GM21723 (cell line): ENCODE results near the gene GREB1.

Source experiments
- ATAC-seq: cut with Tn5 transposase; IDR thresholded peaks from one replicate; pipeline ENCODE4 v1.9.1; 2021; ENCODE audit warnings: mild to moderate bottlenecking, moderate library complexity; ENCODE audit not compliant: unreplicated experiment

The GREB1 gene

DNA sequence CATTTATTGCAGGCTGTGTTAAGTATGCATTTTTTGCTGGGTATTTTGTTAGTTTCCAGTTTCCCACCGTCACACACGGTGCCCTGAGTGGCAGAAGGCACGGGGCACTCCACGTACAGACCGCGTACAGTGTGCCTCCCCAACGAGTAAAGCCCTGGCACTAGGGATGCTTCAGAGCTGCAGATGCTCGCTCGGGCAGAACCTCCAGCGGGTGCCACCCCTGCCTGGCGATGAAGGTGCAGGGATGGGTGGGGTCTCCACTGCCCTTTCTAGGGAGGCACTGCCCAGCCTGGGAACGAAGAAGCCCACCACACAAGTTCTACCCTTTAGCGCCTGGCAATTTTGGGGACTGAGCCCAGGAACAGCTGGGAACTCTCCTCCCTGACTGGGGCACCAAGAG is 4.1 kb downstream of the GREB1 start:
- ATAC-seq: no peak

DNA sequence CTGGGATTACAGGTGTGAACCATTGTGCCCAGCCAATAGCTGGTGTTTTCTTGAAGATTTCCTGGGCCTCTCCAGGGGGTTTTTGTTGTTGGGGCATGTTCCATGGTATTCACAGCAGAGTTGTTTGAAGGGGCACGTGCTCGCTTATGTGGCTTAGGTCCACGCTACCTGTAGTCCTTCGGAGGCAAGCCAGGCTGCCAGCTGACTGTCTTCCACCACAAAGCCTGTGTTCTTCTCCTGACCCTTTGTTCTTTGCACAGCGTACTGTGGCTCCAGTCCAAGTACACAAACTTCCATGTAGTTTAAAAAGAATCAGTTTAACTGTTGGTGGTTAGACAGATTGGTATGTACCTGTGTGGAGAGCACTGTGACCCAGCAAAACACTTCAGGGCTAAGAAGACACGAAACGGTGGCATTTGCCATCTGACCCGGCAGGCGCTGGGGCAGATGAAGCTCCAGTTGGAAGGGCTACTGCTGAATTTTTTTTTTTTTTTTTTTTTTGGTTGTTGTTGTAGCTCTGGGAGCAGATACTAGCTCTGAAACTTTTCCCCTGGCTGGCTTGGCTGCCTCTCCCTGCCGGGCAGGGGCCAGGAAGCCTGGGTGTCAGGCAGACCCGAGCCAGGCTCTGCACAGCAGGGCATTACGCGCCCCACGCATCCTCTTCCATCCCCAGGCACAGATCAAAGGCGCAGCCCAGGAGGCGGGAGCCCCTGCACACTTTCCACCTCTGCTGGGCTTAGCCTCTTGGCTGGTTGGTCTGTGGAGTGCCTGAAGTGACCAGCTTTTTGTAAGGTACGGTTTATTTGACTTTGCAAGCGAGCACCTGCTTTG is 5.7 kb downstream of the GREB1 start:
- no peak for ATAC-seq

DNA sequence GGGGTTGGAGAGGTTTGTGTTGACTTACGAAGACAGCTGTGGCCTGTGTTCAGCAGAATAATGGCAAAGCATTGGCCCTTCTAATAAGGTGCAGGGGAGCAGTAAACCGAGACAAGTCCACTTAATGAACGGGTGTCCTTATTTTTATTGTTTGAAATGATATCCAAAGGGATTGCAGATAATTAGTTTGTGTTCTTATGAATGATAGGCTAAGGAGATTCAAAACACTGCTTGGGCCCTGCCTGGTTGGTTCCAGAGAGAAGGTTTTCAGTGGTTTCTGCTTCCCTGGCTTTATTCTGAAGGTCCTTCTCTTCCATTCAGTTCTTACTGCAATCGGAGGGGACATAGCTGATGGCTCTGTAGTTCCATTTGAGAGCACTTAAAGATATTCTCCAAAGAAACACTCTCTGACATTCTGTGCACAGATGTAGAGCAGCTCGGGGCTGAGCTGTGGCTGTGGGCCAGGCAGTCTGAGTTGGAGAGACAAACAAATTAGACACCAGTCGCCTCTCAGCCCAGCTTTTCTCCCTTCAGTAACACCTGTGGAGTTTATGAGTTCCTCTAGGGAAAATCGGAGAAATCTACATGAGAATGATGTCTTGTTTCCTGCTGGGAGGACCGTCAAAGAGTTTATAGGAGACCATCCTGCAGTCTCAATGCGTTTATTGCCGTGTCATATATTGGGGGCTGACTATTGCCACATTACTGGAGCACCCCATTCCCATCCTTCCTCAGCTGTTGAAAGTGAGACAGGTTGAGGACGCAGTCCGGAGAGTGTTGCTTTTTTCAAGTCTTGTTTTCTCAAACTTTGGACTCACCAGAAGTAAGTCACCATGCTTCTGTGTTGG is 6.5 kb downstream of the GREB1 start:
- no peak for ATAC-seq

DNA sequence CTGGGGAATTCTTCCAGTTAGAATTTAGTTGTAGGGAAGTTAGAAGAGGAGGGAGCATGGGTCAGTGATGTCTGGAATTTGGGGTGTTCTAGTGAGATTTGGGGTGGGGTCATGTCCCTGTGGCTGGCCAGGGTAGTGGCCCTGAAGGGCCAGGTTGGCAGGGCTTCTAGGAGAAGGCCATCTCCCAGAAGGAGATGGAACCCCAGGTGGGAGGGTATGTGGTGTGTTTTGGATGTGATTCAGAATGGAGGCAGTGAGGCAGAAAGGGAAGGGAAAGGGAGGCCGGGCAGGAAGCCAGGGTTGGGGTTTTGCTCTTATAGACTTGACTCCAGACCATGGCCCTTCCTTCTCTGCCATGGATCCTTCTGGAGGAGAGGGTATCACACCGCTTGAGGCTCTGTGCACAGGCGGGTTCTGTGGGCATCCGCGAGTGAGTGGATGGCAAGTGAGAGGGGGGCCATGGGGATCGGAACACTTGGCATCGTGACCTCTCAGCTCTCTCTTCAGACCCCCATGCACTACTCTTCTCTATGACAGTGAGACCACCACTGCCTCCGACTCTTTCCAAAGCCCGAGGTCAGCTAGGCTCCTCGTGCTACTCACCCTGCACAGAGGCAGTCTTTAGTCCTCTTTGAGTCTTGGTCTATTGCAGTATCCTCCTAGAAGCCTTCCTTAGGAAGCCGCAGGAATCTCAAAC is 7.3 kb downstream of the GREB1 start:
- ATAC-seq: no peak

DNA sequence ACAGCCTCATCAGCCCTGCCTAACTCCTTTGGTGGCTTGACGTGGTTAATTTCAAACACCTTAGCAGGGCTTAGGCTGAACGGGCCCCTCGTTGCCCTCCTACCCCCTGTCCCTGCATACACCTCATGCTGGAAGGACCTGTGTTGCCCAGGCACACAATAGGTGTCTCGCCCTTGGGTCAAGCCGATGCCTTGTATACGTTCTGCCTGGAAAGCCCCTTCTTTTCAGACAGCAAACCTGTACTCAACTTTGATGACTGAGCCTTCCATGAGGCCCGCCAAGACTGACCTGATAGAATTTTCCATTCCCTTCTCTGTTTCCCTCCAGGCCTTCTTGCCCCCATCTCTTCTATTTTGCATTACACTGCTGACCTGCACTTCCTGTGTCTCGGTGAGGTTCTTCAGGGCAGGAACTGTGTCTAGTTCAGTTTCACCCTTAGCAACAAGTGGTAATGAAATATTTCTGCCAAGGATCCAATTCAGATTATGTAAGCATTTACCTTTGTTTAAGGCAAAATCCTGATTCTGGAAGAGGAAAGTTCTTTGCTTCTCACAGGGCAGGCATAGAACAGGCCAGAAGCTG is 7.9 kb downstream of the GREB1 start:
- no peak for ATAC-seq

DNA sequence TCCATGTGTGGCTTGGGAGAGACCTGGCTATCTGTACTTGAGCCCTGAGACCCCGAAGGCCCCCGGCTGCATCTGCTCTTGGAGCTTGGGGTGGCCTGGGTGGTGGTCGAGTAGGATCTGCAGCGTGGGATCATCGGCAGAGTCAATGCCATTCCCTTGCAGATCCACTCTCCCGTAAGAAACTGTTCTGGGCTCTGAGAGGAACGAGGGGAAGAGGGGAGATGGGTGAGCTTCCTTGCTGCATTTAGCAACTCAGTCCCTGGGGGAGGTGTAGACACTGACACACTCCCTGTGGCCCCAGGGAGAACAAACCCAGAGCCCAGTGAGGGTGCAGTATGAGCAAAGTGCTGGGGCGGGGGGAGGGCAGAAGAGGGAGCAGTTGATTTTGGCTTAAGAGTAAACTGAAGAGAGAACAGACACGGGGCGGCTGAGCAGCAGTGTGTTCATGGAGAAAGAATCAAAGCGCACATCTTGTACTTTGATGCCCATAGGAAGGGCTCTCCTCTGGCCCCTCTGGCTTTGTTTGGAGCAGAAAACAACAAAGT is 8.5 kb downstream of the GREB1 start:
- no peak for ATAC-seq

DNA sequence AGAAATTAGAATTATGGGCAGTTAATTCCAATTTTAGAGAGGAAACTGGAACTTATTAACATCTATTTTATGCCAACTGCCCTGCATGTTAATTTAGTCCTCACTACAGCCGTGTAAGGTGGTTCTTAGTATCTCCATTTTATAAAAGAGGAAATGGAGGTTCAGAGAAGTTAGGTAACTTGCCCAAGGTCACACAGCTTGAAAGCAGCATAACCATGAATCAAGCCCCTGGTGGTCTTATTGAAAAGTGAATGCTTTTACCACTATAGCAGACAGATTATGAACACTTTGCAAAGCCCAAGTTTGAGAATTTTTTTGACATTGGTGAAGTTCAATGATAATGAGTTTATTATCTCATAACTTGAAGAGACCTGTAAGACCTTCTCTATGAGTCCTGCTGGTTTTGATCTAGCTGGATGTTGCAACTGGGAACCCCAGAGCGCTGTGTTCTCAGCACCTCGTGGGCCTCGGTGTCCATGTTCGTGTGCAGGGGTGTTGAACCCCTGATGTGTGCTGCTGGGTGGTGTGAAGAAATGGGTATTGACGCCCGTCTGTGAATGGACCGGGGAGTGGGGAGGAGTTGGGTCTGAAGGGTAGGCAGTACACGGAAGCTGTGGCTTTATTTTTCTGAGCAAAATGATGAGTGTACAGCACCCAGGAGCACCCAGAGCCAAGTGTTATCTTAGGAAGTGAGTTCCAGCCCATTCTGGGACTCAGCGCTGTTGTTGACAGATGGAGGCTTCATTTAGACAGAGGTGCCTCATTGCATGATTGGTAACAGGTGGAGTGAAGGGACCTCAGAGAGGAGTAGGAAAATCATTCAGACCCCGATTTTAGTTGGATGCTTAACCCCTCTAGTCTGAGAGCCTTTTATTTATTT is 9.7 kb downstream of the GREB1 start:
- no peak for ATAC-seq

DNA sequence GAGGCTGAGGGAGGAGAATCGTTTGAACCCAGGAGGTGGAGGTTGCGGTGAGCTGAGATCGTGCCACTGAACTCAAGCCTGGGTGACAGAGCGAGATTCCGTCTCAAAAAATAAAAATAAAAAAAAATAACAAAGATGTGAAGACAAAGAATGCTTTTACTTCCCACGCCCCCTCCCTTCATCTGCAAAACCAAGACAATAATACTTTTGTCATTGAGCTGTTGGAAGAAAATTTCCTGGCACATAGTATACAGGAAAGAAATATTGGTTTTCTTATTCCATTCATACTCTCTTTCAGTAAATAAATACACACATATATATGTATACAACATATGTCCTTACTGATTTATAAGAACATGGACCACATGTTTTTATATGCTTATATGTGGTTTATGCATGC is 12.2 kb downstream of the GREB1 start:
- no peak for ATAC-seq

DNA sequence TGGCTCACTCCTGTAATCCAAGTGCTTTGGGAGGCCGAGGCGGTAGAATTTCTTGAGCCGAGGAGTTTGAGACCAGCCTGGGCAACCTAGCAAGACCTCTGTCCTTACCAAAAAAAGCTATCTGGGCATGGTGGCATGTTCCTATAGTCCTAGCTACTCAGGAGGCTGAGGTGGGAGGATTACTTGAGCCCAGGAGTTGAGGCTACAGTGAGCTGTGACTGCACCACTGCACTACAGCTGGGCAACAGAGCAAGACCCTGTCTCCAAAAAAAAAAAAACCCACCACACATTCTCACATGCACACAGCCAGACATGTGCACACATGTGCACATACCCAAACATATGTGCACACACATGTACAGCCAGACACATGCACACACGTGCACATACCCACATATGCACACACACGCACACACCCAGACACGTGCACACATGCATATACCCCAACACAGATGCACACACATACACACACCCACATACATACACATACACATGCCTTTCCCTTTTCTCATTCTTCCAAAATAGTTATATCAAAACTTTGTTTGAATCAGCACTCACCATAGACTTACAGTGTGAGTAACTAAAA is 14.2 kb downstream of the GREB1 start:
- no peak for ATAC-seq

DNA sequence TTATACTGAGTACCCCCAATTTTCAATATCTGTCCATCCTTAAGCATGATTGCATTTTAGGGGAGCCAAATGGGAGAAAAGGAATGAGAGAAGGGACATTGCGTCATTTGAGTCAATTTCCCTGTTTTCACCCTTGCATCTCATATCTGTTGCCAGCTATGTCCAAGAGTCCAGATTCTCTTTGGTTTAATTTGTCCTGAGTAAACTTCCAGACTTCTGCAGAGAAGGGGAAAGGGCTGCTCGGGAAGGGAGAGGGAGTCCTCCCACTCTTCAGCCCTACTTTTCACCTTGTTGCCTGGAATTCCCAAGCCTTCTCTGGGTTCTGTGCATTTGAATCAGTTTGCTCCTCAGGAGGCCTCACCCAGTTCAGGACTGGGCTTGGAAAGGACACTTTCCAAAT is 16.5 kb downstream of the GREB1 start:
- no peak for ATAC-seq

DNA sequence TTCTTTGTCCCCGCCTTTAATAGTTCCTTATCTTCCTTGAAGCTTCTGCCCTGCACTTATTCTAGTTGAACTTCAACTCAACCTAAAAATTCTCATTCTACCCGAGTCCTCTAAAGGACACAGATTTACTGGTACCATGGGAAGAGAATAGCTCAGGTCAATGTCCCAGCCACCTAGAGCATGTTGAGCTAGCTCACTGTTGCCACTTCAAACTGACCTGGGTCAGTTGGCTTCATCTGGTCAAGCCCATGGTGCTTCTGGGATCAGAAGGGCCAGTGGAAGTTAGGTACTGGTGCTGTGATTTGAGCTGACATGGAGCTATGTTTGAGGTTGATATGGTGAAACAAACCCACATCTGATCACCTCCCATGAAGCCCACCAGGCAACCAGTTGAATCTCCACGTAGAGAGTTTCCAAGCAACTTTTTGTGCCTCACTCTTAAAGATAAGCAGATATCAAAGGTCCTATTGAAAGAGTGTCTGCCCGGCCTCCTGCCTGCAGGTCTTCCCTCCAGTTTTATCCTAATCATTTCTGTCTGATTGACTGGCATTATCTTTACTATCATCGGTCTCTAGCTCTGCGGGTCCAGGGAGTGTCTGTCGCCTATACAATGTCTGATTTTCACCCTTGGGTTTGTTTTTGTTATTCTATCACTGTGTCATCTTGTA is 17.2 kb downstream of the GREB1 start:
- ATAC-seq: no peak

DNA sequence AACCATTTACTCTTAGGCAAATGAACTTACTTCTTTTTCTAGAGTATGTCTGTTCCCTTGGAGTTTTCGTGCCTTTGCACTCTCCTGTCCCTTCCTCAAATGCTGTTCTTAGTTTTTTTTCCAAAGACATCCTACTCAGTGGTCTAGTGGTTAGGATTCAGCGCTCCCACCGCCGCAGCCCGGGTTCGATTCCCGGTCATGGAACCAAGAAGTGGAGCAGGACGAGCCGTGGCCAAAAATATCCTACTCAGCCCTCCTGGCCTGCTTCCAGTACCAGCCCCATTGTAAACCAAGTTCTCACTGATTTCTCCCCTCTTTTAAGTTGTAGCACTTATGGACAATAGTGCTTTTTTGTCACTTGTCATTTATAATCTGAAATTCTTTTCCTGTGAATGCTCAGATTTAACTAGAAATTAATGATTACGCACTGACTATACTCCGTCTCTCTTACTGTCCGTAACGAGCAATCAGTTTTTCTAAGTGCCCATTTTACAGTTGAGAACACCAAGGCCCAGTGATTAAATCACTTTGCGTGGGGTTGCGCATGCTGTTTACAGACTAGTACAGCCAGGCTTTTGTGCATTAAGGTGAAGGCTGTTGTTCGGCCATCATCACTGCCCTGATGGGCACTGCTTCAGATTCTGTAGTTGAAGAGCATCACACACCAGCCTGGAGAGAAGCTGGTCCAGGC is 17.9 kb downstream of the GREB1 start:
- no peak for ATAC-seq

DNA sequence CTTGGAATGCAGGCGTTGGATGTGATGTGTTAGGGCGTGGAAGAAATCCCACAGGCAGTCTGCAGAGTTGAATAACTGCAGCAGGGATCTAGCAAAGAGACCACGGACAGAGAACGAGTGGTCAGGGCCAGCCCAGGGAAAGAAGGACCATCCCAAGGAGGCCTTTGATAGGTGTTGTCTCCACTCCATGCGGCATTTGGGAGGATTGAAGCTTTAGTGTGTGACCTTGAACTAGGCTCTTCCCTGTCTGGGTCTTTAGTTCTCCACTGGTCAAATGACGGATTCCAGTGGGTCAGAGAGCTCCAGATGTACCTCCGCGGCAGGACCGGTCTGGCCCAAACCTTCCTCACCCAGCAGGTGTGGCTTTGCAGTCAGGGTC is 18.4 kb downstream of the GREB1 start:
- no peak for ATAC-seq

DNA sequence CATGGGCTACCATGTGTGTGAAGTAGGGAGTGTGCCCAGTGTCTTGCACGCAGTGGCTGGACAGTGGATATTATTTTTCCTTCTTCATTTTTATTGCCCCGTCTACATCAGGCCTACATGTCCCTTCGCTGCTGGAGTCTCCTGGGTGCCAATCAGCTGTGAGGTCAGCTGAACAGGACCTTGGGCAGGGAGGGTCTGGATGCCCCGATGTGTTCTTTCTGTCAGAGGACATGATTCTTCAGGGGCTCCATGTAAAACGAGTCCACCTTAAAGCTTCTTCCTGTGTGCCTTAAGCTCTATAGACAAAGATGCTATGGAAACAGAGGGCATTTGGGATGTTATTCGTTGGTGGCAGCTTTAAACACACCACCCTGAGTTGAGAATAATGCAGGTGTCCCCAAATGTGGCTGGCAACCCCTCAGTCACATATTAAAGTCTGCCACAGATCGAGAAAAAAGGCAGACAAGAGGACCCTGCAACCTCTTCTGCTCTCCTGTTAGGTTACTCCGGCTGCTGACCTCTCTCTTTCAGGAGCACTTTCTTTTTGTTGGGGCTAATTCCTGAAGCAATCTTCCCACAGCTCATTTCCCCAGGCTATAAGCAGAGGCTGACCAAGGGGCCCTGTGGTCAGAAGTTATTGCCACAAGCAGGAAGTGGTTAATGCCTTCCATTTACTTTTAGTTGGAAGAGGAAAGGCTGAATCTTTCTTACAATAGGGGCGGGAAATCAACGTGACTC is 20.0 kb downstream of the GREB1 start:
- no peak for ATAC-seq

DNA sequence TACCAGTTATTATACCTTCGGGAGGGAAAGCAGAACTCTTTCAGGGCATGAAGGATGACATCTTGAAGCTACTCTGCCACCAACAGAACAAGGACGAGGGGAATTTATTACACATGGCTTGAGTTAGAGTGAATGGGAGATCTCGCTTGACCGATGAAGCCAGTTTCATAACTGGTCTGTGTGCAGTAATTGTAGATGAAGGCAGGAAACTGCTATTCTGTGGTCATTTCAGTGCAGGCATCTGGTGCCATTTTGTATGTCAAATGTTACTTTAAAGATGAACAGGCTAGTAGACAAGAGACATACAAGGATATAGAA is 20.5 kb downstream of the GREB1 start:
- no peak for ATAC-seq

DNA sequence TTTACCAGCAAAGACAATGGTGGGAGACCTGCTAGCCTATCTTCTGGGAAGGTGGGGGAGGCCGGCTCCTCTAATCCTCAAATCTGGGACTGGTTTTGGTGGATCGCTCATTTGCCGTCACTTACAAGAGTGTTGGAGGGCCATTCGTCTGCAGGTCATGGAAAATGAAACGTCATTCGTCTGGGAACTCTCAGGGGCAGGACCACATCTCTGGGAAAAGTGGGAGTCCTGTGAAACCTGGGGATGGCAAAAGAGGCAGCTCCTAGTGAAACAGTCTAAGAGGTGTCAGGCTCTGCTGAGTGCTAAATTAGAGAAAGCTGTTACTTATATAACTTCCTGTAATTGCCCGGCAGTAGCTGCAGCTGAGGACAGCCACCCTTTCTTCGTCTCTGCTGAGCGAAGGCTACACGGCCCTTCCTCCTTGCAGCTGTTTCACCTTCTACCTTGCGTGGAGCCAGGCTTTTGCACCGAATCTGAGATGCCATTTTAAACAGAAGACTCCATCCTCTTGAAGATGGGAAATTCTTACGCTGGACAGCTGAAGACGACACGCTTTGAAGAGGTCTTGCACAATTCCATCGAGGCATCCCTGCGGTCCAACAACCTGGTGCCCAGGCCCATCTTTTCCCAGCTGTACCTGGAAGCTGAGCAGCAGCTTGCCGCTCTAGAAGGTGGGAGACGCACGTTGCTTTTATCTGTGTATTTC is 22.4 kb downstream of the GREB1 start:
- ATAC-seq: no peak

DNA sequence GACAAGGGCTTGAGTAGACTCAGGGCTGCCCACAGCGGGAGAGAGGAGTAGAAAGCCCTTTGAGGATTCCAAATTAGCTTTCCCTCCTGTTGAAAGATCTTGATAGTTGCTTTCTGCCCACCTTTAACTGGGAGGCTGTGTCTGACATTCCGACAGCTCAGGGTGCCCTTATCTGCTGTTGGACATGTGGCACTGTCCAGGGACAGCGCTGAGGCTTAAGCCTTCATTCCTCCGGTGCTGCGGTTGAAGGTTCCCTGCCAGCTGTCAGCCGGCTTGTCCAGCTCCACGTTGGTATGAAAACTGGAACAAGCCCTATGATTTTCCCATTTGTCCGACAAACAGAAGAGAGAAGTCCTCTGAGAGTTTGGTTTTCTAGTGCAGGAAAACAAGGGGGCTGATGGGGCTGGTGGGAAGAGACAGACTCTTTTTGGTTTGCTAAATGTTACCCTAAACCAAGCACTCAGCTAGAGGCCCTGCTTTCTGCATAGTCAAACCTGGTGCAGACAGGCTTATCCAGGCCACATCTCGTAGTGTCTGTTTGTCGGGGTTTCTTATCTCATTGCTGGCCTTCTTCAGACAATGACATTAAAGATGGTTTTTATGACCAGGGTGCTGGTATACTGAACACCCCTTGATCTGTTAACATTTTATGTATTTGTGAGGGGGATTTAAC is 24.5 kb downstream of the GREB1 start:
- no peak for ATAC-seq
